Neural cell (in vitro differentiated cells): ENCODE data around the gene BIRC5. TPM values are rescaled to one million over a fixed set of nuclear protein-coding genes. Genes with fewer than 3 reads are reported as not detected.

ENCODE experiments used
- H2AFZ ChIP-seq: fragments of 200-600, 300-800 bp; sonication (generic), shearing (Covaris generic); 2 replicates; pipeline ENCODE4 v1.6.0; 2014; ENCODE audit warnings: low read depth, mild to moderate bottlenecking, antibody characterized with exemption, low read length, moderate library complexity
- H3F3A ChIP-seq: fragments of 200-600 bp; shearing (Covaris generic); 2 replicates; pipeline ENCODE4 v1.6.1; 2016; ENCODE audit warnings: mild to moderate bottlenecking, moderate library complexity, mixed read lengths, antibody characterized with exemption, low read length; ENCODE audit not compliant: insufficient read depth, poor library complexity, severe bottlenecking
- H3K27ac ChIP-seq: fragments of 200-600, 300-800 bp; sonication (generic), shearing (Covaris generic); 2 replicates; pipeline ENCODE4 v1.5.1; 2014; ENCODE audit warnings: mild to moderate bottlenecking, low read length, moderate library complexity
- H3K27me3 ChIP-seq: fragments of 300-800, 200-600 bp; sonication (generic), shearing (Covaris generic); 2 replicates; pipeline ENCODE4 v1.6.0; 2014; ENCODE audit warnings: mild to moderate bottlenecking, low read depth, low read length, moderate library complexity; ENCODE audit not compliant: insufficient read depth
- H3K36me3 ChIP-seq: fragments of 300-800, 200-600 bp; sonication (generic), shearing (Covaris generic); 2 replicates; pipeline ENCODE4 v1.5.1; 2014; ENCODE audit warnings: mild to moderate bottlenecking, antibody characterized with exemption, low read length, moderate library complexity; ENCODE audit not compliant: insufficient read depth
- H3K4me2 ChIP-seq: fragments of 300-800, 200-600 bp; sonication (generic), shearing (Covaris generic); 2 replicates; pipeline ENCODE4 v1.6.0; 2014; ENCODE audit warnings: mild to moderate bottlenecking, low read length
- H3K4me3 ChIP-seq: fragments of 300-800, 200-600 bp; sonication (generic), shearing (Covaris generic); 2 replicates; pipeline ENCODE4 v1.5.1; 2014; ENCODE audit warnings: mild to moderate bottlenecking, low read length, moderate library complexity
- H3K79me2 ChIP-seq: fragments of 200-600 bp; shearing (Covaris generic); replicated peaks from 2 replicates; pipeline ENCODE4 v1.6.0; 2014; ENCODE audit warnings: mild to moderate bottlenecking, low read length, moderate library complexity; ENCODE audit not compliant: insufficient read depth
- H3K9ac ChIP-seq: fragments of 300-800, 200-600 bp; sonication (generic), shearing (Covaris generic); 2 replicates; pipeline ENCODE4 v1.6.1; 2016; ENCODE audit warnings: mild to moderate bottlenecking, low read length, mixed read lengths
- H3K9me2 ChIP-seq: fragments of 200-600 bp; shearing (Covaris generic); 2 replicates; pipeline ENCODE4 v1.6.1; 2016; ENCODE audit warnings: mild to moderate bottlenecking, low read length, mixed read lengths; ENCODE audit not compliant: insufficient read depth
- H3K9me3 ChIP-seq: fragments of 200-600, 300-800 bp; sonication (generic), shearing (Covaris generic); 2 replicates; pipeline ENCODE4 v1.6.1; 2016; ENCODE audit warnings: mild to moderate bottlenecking, mixed run types, low read length, moderate library complexity, mixed read lengths
- H4K20me1 ChIP-seq: fragments of 200-600 bp; shearing (Covaris generic); 2 replicates; pipeline ENCODE4 v1.6.1; 2016; ENCODE audit warnings: mild to moderate bottlenecking, mixed run types; ENCODE audit not compliant: insufficient read depth
- CTCF ChIP-seq: fragments of 450-650 bp; IDR thresholded peaks from 2 replicates; pipeline ENCODE4 v1.5.1; 2014; ENCODE audit warnings: antibody characterized with exemption, mild to moderate bottlenecking, moderate library complexity; ENCODE audit not compliant: poor library complexity, severe bottlenecking
- EP300 ChIP-seq: fragments of 450-650 bp; conservative IDR thresholded peaks from 2 replicates; pipeline ENCODE4 v1.6.1; 2014; ENCODE audit warnings: antibody characterized with exemption, mild to moderate bottlenecking, moderate library complexity; ENCODE audit not compliant: poor library complexity, severe bottlenecking
- EZH2 ChIP-seq: fragments of 200-600, 300-800 bp; shearing (Covaris generic), sonication (generic); IDR thresholded peaks from 2 replicates; pipeline ENCODE4 v1.6.1; 2014; ENCODE audit warnings: antibody characterized with exemption, low read length, borderline replicate concordance, mild to moderate bottlenecking; ENCODE audit not compliant: insufficient read depth, poor library complexity, severe bottlenecking
- MXI1 ChIP-seq: fragments of 450-650 bp; conservative IDR thresholded peaks from 2 replicates; pipeline ENCODE4 v1.6.1; 2014; ENCODE audit warnings: antibody characterized with exemption, mild to moderate bottlenecking; ENCODE audit not compliant: poor library complexity, severe bottlenecking
- POLR2AphosphoS5 ChIP-seq: IDR thresholded peaks from 2 replicates; pipeline ENCODE4 v1.6.1; 2012
- RAD21 ChIP-seq: fragments of 450-650 bp; conservative IDR thresholded peaks from 2 replicates; pipeline ENCODE4 v1.6.1; 2014; ENCODE audit warnings: antibody characterized with exemption, mild to moderate bottlenecking, moderate library complexity
- REST ChIP-seq: IDR thresholded peaks from 2 replicates; pipeline ENCODE4 v1.6.1; 2012; ENCODE audit warnings: borderline replicate concordance
- SMC3 ChIP-seq: fragments of 450-650 bp; conservative IDR thresholded peaks from 2 replicates; pipeline ENCODE4 v1.6.1; 2014; ENCODE audit warnings: antibody characterized with exemption, mild to moderate bottlenecking, moderate library complexity; ENCODE audit not compliant: poor library complexity
- TAF1 ChIP-seq: IDR thresholded peaks from 2 replicates; pipeline ENCODE4 v1.6.1; 2012; ENCODE audit warnings: low read depth
- polyA plus RNA-seq: library from polyadenylated mRNA; depleted of rRNA; stranded (reverse); fragments of >200 nt; gene quantifications from 2 replicates; pipeline ENCODE4 v1.2.3, GENCODE V29; 2014

Gene BIRC5
- polyA plus RNA-seq, 1 donor from 2014 or later: 1.4 TPM

GRCh38 chr17:78223061-78223460 lies 9.0 kb downstream of the BIRC5 start:
- Histone ChIP-seq H3K27ac (no peak overlapping the region), H3K4me3 (no peak overlapping the region)
- TF ChIP-seq SMC3 (no peak), TAF1 (no peak), EP300 (no peak), RAD21 (no peak), CTCF (no peak), REST (no peak), MXI1 (no peak), EZH2 (no peak), POLR2AphosphoS5 (no peak)

GRCh38 chr17:78223765-78224164 lies 9.7 kb downstream of the BIRC5 start:
- Histone ChIP-seq H4K20me1 (no peaks in the 10 kb centered on the region), H3K4me3 (no peak overlapping the region), H3K9me2 (no peaks in the 10 kb centered on the region), H3K27me3 (no peaks in the 10 kb centered on the region), H3K9me3 (no peaks in the 10 kb centered on the region), H3K79me2 (no peaks in the 10 kb centered on the region), H3K9ac (no peak overlapping the region), H3F3A (no peaks in the 10 kb centered on the region), H2AFZ (no peak overlapping the region), H3K36me3 (no peaks in the 10 kb centered on the region), H3K27ac (no peak overlapping the region), H3K4me2 (no peak overlapping the region)
- TF ChIP-seq EP300: no peak
- TF ChIP-seq CTCF: no peak
- TF ChIP-seq TAF1: no peak
- no peak for TF ChIP-seq RAD21
- no peak for TF ChIP-seq MXI1
- no peak for TF ChIP-seq REST
- no peak for TF ChIP-seq SMC3
- no peak for TF ChIP-seq POLR2AphosphoS5
- no peak for TF ChIP-seq EZH2

More at GRCh38 chr17:78223061-78223460, 9.0 kb downstream of the BIRC5 start:
- H3K9me3 ChIP-seq: no peaks in the 10 kb centered on the region
- no peak overlapping the region for H3K9ac ChIP-seq
- H3K79me2 ChIP-seq: no peaks in the 10 kb centered on the region
- no peak overlapping the region for H2AFZ ChIP-seq
- no peaks in the 10 kb centered on the region for H3F3A ChIP-seq
- H3K4me2 ChIP-seq: no peak overlapping the region
- H3K9me2 ChIP-seq: no peaks in the 10 kb centered on the region
- H3K36me3 ChIP-seq: no peaks in the 10 kb centered on the region
- no peaks in the 10 kb centered on the region for H3K27me3 ChIP-seq
- no peaks in the 10 kb centered on the region for H4K20me1 ChIP-seq
